ENCODE measurements around the gene AP1B1.

AP1B1 gene

DNA sequence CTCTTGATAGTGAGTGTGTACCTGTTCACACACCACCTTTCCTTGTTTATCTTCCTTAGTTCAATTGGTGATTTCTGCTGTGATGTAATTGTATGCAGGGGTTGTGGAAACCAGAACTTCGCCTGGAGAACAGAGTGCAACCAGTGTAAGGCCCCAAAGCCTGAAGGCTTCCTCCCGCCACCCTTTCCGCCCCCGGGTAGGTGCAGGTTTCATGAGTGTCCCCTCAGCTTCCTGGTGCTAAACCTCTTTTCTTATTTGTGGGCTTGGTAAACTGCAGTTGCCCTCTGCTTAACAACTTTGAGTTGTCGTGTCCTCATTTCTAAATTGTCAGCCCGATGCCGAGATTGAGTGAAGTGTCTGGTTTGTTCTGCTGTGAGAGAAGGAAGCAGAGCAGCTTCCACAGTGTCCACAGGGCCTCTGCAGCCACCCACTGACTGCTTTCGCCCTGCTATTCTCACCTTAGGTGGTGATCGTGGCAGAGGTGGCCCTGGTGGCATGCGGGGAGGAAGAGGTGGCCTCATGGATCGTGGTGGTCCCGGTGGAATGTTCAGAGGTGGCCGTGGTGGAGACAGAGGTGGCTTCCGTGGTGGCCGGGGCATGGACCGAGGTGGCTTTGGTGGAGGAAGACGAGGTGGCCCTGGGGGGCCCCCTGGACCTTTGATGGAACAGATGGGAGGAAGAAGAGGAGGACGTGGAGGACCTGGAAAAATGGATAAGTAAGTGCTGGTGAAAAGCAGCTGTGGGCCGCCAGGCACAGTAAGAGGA lies 89.1 kb downstream of the AP1B1 start:
- DNase-seq (ENCODE audit: low read depth) = no peak

GRCh38 chr22:29298641-29299040 lies 89.7 kb downstream of the AP1B1 start:
- DNase-seq (ENCODE audit: low read depth) = no peak

DNA sequence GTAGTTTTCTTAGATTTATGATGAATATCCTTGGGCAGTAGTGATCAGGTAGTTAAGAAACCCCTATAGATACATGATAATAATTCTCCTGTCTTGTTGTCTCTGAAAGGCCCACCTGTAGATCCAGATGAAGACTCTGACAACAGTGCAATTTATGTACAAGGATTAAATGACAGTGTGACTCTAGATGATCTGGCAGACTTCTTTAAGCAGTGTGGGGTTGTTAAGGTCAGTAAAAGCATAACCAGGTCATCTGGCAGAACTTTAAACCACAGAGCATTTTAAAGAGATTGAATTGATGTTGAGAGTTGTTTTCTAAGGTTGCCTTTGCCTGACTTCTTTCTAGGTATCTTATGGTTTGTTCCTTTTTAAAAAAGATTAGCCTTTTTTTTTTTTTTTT lies 96.0 kb downstream of the AP1B1 start:
- DNase-seq (ENCODE audit: low read depth) = no peak

GRCh38 chr22:29291215-29291614 lies 97.2 kb downstream of the AP1B1 start:
- no peak for DNase-seq (ENCODE audit: low read depth)

- no peak for DNase-seq (ENCODE audit: low read depth)
Measured at GRCh38 chr22:29290061-29290460, 98.3 kb downstream of the AP1B1 start.

DNA sequence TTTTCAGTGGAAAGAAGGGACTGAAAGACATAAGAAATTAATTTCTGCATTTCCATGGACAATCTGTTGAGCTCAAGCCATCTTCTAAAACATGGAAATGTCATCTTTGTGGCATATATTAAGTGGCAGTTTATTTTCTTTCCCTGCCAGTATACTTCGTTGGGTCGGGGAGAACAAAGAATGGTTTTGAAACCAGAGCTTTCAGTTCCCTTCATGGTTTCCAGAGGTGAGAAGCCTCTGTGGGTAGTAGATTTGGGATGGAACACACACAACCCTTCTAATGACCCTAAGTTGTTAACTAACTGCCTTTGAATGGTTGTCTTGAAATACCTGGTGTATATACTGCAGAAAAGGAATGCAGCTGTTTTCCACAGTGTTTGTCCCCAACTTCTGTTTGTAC lies 99.5 kb downstream of the AP1B1 start:
- DNase-seq (ENCODE audit: low read depth) = no peak

DNA sequence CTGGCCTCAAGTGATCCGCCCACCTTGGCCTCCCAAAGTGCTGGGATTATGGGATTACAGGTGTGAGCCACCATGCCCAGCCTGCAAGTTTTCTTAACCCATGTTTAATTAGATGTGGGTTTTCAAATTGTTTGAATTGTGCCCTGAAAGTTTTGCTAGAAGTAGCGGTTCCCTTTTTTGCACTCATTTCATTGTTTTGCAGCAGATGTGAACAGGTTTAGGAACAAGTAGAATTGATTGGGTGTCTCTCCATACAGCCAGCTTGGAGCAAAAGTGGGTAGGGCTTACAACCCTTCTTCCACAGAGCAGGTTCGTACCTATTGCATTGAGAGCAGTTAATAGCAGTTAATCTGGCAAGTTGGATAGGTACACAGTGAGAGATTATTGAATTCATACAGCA lies 104.2 kb downstream of the AP1B1 start:
- DNase-seq (ENCODE audit: low read depth) = no peak

DNA sequence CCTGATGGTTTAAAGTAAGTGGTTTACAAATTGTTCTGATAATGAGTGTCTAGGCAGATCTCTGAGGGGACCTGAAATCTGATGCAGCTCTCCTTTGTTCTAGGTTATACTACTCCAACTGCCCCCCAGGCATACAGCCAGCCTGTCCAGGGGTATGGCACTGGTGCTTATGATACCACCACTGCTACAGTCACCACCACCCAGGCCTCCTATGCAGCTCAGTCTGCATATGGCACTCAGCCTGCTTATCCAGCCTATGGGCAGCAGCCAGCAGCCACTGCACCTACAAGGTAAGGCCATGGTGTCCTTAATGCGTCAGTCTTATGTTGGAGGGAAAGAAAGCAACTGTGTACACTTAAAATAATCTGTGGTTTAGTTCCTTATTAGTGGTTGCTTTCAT lies 110.4 kb downstream of the AP1B1 start:
- no peak for DNase-seq (ENCODE audit: low read depth)
